H1 (cell line): ENCODE measurements around the gene DGKA. TPM values are rescaled to one million over a fixed set of nuclear protein-coding genes. Genes with fewer than 3 reads are reported as not detected.

Source experiments
- CEBPB ChIP-seq: IDR thresholded peaks from 2 replicates; pipeline ENCODE4 v1.6.1; 2012; ENCODE audit warnings: low read depth, low read length
- EP300 ChIP-seq, 2 experiments: IDR thresholded peaks; 1 replicate in 1 of 2; 2 replicates in 1 of 2; pipeline ENCODE4 v1.6.1; 2011 to 2012; ENCODE audit warnings: low read depth in 2 of 2, low read length in 2 of 2, mild to moderate bottlenecking in 2 of 2, borderline replicate concordance in 1 of 2, inconsistent platforms in 1 of 2, moderate library complexity in 1 of 2
- FOSL1 ChIP-seq: IDR thresholded peaks from 2 replicates; pipeline ENCODE4 v1.6.1; 2011; ENCODE audit warnings: mild to moderate bottlenecking, low read depth, low read length, moderate library complexity; ENCODE audit not compliant: insufficient read depth
- RBBP5 ChIP-seq: IDR thresholded peaks from 2 replicates; pipeline ENCODE4 v1.7.1; 2012; ENCODE audit warnings: low read depth, mild to moderate bottlenecking, inconsistent platforms, low read length, moderate library complexity, borderline replicate concordance
- SP1 ChIP-seq: IDR thresholded peaks from 2 replicates; pipeline ENCODE4 v1.6.1; 2011; ENCODE audit warnings: low read depth, low read length
- SUZ12 ChIP-seq: fragments of 200-600 bp; sonication (generic); IDR thresholded peaks from 2 replicates; pipeline ENCODE4 v1.6.1; 2012; ENCODE audit warnings: mild to moderate bottlenecking, inconsistent platforms, low read length, moderate library complexity, mixed read lengths
- polyA plus RNA-seq, 7 experiments: library from polyadenylated mRNA; depleted of rRNA in 3 of 7; stranded (reverse) in 5 of 7; unstranded in 2 of 7; fragments of >200 nt in 5 of 7; fragments of 200-250 nt in 2 of 7; gene quantifications; 1 replicate in 5 of 7; 2 replicates in 1 of 7; 4 replicates in 1 of 7; pipeline versions ENCODE4 v1.2.1 to v1.2.3, GENCODE V29; 2011 to 2013; ENCODE audit warnings: missing spikeins in 2 of 7, mixed read lengths in 2 of 7
- total RNA-seq: library from RNA; stranded (reverse); fragmentation: NEBNext Ultra II Directional; extraction: Animal tissue kit (Norgen Biotek cat#: 25700); gene quantifications from 2 replicates; pipeline ENCODE4 v1.2.1, GENCODE V29; 2021

The DGKA gene
- total and polyA plus RNA-seq, 2 of the 8 experiments (the other 6 are each of a cell fraction or from before 2014, with no cell fraction given): 15.9 to 18.0 TPM

DNA sequence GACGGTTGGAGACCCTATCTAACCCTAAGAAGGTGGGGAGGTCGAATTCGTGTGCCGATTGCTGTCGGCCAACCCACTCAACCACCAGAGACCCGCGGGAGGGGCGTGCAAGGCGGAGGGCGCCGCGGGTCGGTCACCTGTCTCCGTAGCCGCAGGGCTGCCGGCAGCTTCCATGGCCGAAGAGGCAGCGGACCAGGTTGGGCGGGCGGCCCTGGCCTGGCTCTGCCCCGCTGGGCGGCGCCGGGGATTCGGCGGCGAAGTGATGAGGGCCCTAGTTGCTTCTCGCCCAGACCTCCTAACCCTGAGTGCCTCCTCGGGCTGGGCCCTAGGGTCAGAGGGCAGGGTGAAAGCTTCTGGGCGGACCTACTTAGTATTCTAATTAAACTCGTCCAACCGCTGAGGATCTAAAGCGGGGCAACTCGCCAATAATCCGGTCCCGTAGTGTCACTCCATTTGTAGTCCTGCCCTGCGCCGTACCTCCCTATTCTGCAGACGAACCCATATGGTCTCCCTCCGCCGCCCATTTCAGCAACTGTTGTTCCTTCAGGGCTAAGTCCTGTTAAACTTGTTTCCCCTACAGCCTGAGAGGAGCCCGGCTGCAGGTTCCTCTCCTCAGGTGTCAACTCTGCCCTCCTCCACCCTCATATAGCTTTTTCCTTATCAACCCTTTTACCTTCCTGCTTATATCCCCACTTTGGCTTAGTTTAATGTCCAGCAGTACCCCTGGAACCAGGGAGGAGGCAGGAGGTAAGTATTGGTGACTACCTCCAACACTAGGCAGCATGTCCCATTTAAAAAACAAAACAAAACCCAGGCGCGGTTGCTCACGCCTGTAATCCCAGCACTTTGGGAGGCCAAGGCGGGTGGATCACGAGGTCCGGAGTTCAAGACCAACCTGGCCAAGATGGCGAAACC, 3.1 kb upstream of the DGKA start, which contains the start of gene PYM1 (continued):
- peak; percentile 9; the same call in 1 of the 2 replicates for TF ChIP-seq SP1
- no peak for TF ChIP-seq EP300 (IDR thresholded peaks at IDR 0.05; ENCODE audit: borderline replicate concordance in 1 of 2, low read depth in 2 of 2, low read length in 2 of 2)
- TF ChIP-seq FOSL1: no peak
- peak; percentile 50; the same call in 1 of the 2 replicates for TF ChIP-seq RBBP5
- no peak for TF ChIP-seq CEBPB
- no peak for TF ChIP-seq SUZ12
